PC-9 (cell line): Measurements from ENCODE around the gene NOL9.

ENCODE experiments used
- EZH2 ChIP-seq: fragments of 200-600 bp; sonication (generic); IDR thresholded peaks from 2 replicates; pipeline ENCODE4 v1.8.0; 2017; ENCODE audit warnings: antibody characterized with exemption, low read depth
- TF ChIP-seq, protein P1 (sequence below): fragments of 200-600 bp; sonication (generic); conservative IDR thresholded peaks from 2 replicates; pipeline ENCODE4 v1.6.1; 2017; ENCODE audit warnings: mixed run types, antibody characterized with exemption, mild to moderate bottlenecking, moderate library complexity

DNA sequence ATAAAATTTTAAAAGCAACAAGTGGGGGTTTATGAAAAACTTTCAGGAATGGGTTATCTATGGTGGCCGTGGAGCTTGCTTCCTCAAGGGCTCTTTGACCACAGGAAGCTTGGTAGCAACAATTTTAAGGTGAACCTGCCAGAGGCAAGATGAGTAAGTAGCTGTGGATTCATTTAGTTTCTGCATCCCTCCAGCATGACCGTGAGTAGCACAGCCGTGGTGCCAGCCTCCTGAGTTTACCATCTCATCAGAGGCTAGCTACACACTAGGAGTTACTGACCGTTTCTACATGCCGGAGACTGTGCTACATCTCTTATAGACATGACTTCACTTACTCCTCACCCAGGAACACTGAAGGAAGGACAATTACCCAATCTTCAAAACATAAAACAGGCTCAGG, 32.8 kb downstream of the NOL9 start:
- TF ChIP-seq, protein P1, sequence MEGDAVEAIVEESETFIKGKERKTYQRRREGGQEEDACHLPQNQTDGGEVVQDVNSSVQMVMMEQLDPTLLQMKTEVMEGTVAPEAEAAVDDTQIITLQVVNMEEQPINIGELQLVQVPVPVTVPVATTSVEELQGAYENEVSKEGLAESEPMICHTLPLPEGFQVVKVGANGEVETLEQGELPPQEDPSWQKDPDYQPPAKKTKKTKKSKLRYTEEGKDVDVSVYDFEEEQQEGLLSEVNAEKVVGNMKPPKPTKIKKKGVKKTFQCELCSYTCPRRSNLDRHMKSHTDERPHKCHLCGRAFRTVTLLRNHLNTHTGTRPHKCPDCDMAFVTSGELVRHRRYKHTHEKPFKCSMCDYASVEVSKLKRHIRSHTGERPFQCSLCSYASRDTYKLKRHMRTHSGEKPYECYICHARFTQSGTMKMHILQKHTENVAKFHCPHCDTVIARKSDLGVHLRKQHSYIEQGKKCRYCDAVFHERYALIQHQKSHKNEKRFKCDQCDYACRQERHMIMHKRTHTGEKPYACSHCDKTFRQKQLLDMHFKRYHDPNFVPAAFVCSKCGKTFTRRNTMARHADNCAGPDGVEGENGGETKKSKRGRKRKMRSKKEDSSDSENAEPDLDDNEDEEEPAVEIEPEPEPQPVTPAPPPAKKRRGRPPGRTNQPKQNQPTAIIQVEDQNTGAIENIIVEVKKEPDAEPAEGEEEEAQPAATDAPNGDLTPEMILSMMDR: no peak
- no peak for TF ChIP-seq EZH2
